ENCODE measurements around the gene PHB1. TPM values are rescaled to one million over a fixed set of nuclear protein-coding genes. Genes with fewer than 3 reads are reported as not detected.

PHB1 gene
- total RNA-seq, 1 experiment from 2014 or later: 325 TPM

DNA sequence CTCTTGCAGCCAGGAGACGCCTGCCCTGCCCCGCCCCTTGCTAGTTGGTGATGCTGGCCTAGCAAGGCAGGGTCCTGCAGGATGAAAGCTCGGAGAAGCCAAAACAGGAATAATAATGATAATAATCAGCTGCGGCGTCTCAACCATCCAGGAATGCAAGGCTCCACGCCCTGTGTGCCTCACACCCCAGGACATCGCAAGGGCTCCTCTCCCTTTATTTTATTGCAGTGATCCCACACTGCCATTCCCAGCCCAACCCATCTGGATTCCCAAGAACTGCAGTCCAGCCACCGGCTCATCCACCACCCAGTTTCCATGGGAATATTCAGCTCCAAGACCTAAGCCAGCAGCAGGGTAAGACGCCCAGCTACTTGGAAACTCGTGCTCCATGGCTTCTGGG, 31.6 kb downstream of the PHB1 start:
- Histone ChIP-seq H3K14ac (ENCODE audit: insufficient read depth, low read length) (no peak overlapping the region; the same call in 1 of the 2 replicates), H3K18ac (ENCODE audit: insufficient read length, low read depth, low read length) (no peak overlapping the region), H2AK5ac (ENCODE audit: insufficient read length, low read length) (no peak overlapping the region), H3K27me3 (ENCODE audit: insufficient read depth, low read length) (no peaks in the 10 kb centered on the region), H3T11ph (ENCODE audit: low read length) (no peak overlapping the region), H3K9me3 (ENCODE audit: control insufficient read depth, low read depth, low read length) (no peaks in the 10 kb centered on the region), H2AFZ (ENCODE audit: low read length) (no peak overlapping the region), H4K20me1 (ENCODE audit: control insufficient read depth, insufficient read depth, insufficient read length) (no peaks in the 10 kb centered on the region), H3K4me1 (ENCODE audit: insufficient read depth, low read length) (no peaks in the 10 kb centered on the region), H3K23me2 (ENCODE audit: insufficient read length, low read depth, low read length, poor library complexity, severe bottlenecking) (no peaks in the 10 kb centered on the region), H3K79me1 (ENCODE audit: insufficient read depth, low read depth, low read length, poor library complexity, severe bottlenecking) (no peaks in the 10 kb centered on the region), H2BK120ac (ENCODE audit: low read depth, low read length, poor library complexity, severe bottlenecking) (no peak overlapping the region), H3K4me2 (ENCODE audit: insufficient read depth, insufficient read length, low read length) (no peak overlapping the region), H3K9ac (ENCODE audit: extremely low read depth, insufficient read length, low read length) (no peak overlapping the region), H3K56ac (ENCODE audit: insufficient read length, low read depth, low read length) (no peak overlapping the region), H3K23ac (ENCODE audit: insufficient read length, low read depth, low read length) (no peak overlapping the region), H2BK5ac (ENCODE audit: insufficient read length, low read length) (no peak overlapping the region), H4K91ac (ENCODE audit: insufficient read length, low read depth, low read length) (no peak overlapping the region), H3K27ac (ENCODE audit: insufficient read length, low read depth, low read length) (no peak overlapping the region), H4K8ac (replicated peaks; ENCODE audit: insufficient read length, low read depth, low read length) (no peak overlapping the region), H2BK15ac (ENCODE audit: low read depth, low read length) (no peak overlapping the region), H3K4ac (ENCODE audit: low read depth, low read length) (no peak overlapping the region), H3K79me2 (ENCODE audit: insufficient read depth, low read length) (no peaks in the 10 kb centered on the region), H2BK12ac (ENCODE audit: insufficient read length, low read depth, low read length) (no peak overlapping the region), H2BK20ac (ENCODE audit: low read depth, low read length, poor library complexity, severe bottlenecking) (no peak overlapping the region), H4K5ac (ENCODE audit: insufficient read length, low read depth, low read length) (no peak overlapping the region)
- no peaks in the 10 kb centered on the region for H3K4me1 Mint-ChIP-seq
- no peak overlapping the region for H3K4me3 Mint-ChIP-seq
- peak overlapping the region in 1 of 3 experiments; percentile 40; a peak in 1 of 7 replicates for H3K27ac Mint-ChIP-seq
- no peaks in the 10 kb centered on the region for H3K9me3 Mint-ChIP-seq
- TF ChIP-seq, protein P1, sequence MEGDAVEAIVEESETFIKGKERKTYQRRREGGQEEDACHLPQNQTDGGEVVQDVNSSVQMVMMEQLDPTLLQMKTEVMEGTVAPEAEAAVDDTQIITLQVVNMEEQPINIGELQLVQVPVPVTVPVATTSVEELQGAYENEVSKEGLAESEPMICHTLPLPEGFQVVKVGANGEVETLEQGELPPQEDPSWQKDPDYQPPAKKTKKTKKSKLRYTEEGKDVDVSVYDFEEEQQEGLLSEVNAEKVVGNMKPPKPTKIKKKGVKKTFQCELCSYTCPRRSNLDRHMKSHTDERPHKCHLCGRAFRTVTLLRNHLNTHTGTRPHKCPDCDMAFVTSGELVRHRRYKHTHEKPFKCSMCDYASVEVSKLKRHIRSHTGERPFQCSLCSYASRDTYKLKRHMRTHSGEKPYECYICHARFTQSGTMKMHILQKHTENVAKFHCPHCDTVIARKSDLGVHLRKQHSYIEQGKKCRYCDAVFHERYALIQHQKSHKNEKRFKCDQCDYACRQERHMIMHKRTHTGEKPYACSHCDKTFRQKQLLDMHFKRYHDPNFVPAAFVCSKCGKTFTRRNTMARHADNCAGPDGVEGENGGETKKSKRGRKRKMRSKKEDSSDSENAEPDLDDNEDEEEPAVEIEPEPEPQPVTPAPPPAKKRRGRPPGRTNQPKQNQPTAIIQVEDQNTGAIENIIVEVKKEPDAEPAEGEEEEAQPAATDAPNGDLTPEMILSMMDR (conservative IDR thresholded peaks at IDR 0.05): no peak
- no peak for DNase-seq
- peaks cover 3% of the 10 kb centered on the region for H3K27me3 Mint-ChIP-seq (ENCODE audit: low read depth)
- no CpG with 5 or more reads among the region's 10 CpGs for WGBS (ENCODE audit: extremely low coverage, insufficient read length, low lambda C conversion rate)
- H3K36me3 Mint-ChIP-seq (ENCODE audit: insufficient read depth in 1 of 3, low read depth in 3 of 3): no peaks in the 10 kb centered on the region

All from H9 (cell line).